Jurkat, Clone E6-1 (cell line): ENCODE results near the gene SCAPER.
"Not testable (repeated sequence)": the region's sequence is repeated elsewhere in the genome, so short reads cannot be mapped to it uniquely, and the experiment has no call there.

Experiments
- DNase-seq: peaks from one replicate; pipeline ENCODE4 v3.0.0-alpha.2; 2011; ENCODE audit warnings: low read depth, low spot score
- H3K4me3 ChIP-seq: 2 replicates; pipeline ENCODE4 v1.5.1; 2011; ENCODE audit warnings: mild to moderate bottlenecking, low read length, control low read depth, moderate library complexity

SCAPER gene

GRCh38 chr15:76325704-76326103, 579.4 kb downstream of the SCAPER start:
- H3K4me3 ChIP-seq, result no peak overlapping the region
- no peak for DNase-seq

- no peak overlapping the region for H3K4me3 ChIP-seq
- no peak for DNase-seq
Observed at GRCh38 chr15:76324066-76324465, 581.1 kb downstream of the SCAPER start.

DNA sequence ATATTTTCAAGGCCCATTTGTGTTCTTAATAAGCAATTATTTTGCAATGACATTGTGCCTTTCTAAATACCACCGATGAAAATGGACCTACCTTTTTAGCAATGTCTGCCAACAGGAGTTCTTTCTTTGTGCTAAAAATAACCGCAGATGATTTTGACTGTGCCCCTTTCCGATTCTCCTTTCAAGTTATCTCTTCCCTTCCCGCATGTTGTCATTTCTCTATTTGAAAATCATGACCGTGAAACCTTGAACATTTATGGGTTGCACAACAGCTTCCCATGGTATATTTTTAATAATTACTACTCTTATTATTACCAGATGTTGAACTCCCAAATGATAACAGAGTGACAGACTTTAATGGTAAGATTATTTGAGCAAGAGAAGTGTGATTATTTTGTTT, 583.5 kb downstream of the SCAPER start:
- DNase-seq, result no peak
- no peak overlapping the region for H3K4me3 ChIP-seq

DNA sequence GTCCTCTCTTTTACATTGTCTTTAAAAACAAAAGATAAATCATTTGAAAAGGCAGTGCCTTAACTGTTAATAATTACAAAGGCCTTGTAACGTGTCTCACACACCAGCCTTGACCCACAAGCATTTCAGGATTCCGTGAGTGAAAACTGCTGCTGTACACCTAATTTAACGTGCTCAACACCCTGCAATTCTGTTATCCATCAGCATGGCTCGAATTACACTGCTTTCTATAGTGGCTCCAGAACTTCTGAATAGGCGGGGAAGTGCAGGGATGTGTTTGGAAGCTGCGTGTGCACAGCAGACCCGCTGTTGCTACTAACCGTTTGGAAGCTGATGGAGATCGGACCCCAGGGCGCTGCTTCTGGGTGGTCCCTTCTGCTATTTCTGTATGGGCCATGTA, 584.0 kb downstream of the SCAPER start:
- no peak for DNase-seq
- no peak overlapping the region for H3K4me3 ChIP-seq

DNA sequence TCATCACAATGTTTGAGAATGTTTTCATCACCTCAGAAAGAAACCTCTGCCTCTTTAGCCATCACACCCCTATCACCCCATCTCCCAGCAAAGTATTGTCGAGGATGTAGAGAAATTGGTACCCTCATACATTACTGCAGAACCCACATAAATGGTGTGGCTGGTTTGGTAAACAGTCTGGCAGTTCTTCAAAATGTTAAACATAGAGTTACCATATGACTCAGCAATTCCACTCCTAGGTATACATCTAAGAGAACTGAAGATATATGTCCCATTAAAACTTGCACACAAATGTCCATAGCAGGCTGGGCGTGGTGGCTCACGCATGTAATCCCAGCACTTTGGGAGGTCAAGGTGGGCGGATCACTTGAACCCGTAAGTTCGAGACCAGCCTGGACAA, 585.1 kb downstream of the SCAPER start:
- no peak overlapping the region for H3K4me3 ChIP-seq
- DNase-seq, result no peak

- no peak for DNase-seq
- no peak overlapping the region for H3K4me3 ChIP-seq
Observed at GRCh38 chr15:76313731-76314130, 591.4 kb downstream of the SCAPER start.

- DNase-seq, result not testable (repeated sequence)
Observed at GRCh38 chr15:76313175-76313567, 592.0 kb downstream of the SCAPER start.

DNA sequence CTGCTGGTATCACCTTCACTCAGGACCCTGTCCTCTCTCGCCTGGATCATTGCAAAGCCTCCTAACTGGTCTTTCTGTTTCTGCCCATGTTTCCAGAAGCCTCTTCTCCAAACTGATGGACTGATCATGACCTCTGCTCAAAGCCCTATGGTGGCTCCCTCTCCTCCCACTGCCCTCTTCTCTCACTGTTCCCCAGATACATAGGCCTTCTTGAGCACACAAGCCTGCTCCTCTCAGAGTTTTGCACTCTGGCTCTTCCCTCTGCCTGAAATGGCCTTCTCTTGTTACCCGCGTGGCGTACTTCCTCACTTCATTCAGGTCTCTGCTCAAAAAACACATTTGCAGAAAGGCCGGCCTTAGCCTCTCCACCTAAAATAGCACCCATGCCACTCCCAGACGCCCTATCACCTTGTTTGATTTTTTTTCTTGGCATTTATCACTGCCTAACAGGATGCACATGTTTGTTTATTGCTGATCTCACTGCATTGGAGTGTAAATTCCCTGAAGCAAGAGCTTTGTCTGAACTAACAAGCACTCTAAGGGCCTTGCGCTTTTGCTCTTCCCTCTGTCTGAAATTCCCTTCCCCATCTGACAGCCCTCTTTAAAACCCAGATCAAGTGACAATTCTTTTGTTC, 592.5 kb downstream of the SCAPER start:
- no peak overlapping the region for H3K4me3 ChIP-seq
- no peak for DNase-seq

More at GRCh38 chr15:76313175-76313567, 592.0 kb downstream of the SCAPER start:
- not testable (repeated sequence) for H3K4me3 ChIP-seq

DNA sequence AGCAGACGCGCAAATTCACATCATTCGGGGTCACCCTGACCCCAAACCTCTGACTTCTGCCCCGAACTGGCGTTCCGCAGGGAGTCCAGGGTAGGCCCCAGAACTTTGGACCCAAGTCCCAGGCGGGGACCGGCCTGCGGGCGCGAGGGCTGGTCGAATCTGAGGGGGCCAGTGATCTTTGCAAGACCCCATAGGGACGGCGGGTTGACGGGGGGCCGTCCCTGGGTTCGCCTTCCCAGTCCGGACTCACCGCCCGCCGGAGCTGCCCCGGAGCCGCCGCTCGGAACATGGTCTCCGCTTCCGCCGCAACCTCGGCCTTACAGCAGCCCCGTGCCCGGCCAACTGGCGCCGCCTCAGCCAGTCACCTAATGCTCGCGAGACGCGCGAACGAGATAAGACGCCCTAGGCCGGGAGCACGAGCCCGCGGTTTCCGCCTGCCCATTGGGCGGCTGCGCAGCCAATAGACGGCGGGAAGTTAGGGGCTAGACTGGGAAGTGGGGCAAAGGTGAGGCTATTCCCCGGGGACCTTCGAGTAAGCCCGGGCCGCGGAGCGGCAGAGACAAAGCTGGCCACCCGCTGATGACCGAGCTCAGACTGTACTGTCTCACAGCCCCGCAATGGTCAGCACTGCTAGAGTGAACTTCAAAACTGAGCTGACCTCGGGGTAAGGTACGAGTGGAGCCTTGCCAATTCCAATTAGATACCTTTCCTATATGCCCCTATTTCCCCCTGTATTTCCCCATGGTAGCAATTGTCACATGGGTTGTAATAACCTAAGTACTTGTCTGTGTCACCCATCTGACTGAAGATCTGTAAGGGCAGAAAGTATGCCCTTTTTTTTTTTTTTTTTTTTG, 593.8 kb downstream of the SCAPER start, which contains the start of gene ETFA:
Gene ETFA, minus strand, starts transcription at position 370 of the 854 bp plus-strand sequence. Its CDS starts 81 bp downstream, at position 289.
- DNase-seq, result peak; percentile 74
- H3K4me3 ChIP-seq, result peak within 1 kb of the TSS; percentile 75

DNA sequence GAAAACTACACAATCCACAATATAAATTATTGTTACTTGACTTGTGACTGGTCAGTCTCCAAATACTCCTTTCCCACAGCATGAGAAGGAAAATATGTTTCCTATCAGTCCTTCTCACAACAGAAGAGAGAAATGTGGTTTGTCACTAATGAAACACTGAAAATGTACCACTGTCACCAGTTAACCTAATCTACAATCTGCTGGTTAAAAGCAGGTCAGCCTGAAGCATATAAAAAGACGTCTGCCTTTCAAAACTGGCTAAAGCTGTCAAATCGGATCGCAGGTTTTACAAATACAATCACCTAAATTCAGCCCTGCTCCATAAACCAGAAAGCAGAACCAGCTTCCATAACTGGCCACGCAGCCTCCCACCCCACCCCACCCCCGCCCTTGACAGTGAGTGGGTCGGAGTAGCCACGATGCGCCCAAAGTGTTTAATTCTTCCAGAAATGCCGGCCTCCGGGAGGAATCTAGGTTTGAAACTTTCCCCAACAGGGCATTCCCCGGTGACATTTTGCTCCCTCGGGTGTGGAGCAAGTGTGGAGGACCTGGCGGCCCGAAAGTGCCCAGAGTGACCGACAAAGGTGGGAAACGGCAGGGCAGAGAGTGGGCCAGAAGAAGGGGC, 594.6 kb downstream of the SCAPER start:
- no peak for DNase-seq
- peak overlapping the region; percentile 75 for H3K4me3 ChIP-seq

- peak overlapping the region; percentile 75 for H3K4me3 ChIP-seq
- no peak for DNase-seq
Observed at GRCh38 chr15:76309601-76310330, 595.4 kb downstream of the SCAPER start.

DNA sequence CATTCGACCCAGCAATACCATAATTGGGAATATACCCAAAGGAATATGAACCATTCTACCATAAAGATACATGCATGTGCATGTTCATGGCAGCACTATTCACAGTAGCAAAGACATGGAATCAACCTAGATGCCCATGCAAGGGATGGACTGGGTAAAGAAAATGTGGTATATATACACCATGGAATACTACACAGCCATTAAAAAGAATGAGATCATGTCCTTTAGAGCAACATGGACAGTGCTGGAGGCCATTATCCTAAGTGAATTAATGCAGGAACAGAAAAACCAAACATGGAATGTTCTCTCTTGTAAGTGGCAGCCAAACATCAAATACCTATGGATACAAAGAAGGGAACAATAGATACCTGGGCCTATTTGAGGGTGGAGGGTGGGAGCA, 601.2 kb downstream of the SCAPER start:
- DNase-seq, result no peak
- no peak overlapping the region for H3K4me3 ChIP-seq

- no peak overlapping the region for H3K4me3 ChIP-seq
- DNase-seq, result no peak
Observed at GRCh38 chr15:76299786-76300185, 605.4 kb downstream of the SCAPER start.

DNA sequence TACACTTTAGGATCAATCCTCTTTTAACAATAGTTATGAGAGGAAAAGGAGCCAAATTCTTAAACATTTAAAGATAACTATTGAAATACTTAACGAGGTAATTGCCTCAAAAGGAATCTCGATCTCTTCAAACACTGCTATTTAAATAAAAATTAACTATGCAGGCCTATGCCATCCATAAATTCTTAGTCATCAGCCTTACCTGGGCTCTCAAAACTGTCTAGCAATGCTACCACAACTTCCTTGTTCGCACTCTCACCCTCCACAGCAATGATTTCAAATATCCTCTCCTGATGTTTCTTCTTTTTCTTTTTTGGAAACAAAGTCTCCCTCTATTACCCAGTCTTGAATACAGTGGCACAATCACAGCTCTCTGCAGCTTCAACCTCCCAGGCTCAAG, 606.2 kb downstream of the SCAPER start:
- DNase-seq, result no peak
- no peak overlapping the region for H3K4me3 ChIP-seq

- DNase-seq, H3K4me3 ChIP-seq: not testable (repeated sequence)
Observed at GRCh38 chr15:76297951-76298350, 607.2 kb downstream of the SCAPER start.
